Cardiac septum (tissue), 1 donor: ENCODE results near the gene CBR1. TPM values are rescaled to one million over a fixed set of nuclear protein-coding genes. Genes with fewer than 3 reads are reported as not detected.
"Not testable (repeated sequence)": the region's sequence is repeated elsewhere in the genome, so short reads cannot be mapped to it uniquely, and the experiment has no call there.

Experiments
- DNase-seq: peaks from one replicate; pipeline ENCODE4 v3.0.0-alpha.2; 2020; ENCODE audit warnings: low spot score
- intact Hi-C: fragments of 100-400 bp; cut with DNase I; formaldehyde crosslinking; loops from one replicate; pipeline ENCODE4 v1.14.0; 2022
- total RNA-seq: library from RNA; stranded (reverse); fragmentation: NEBNext Ultra II Directional; extraction: Animal tissue kit (Norgen Biotek cat#: 25700); gene quantifications from one replicate; pipeline ENCODE4 v1.2.1, GENCODE V29; 2021
- donor health status: DM: no; HTN: no; CAD: no.

CBR1 gene
- total RNA-seq, 1 donor from 2014 or later, result 24.1 TPM

GRCh38 chr21:36076878-36077655 is 7.2 kb downstream of the CBR1 start:
- intact Hi-C loops, result no loop called here

GRCh38 chr21:36077758-36078157 is 7.9 kb downstream of the CBR1 start:
- no peak for DNase-seq
- intact Hi-C loops, result no loop called here

More at GRCh38 chr21:36076878-36077655, 7.2 kb downstream of the CBR1 start:
- DNase-seq, result no peak

- intact Hi-C loops, result no loop called here
- peak; percentile 76 for DNase-seq
These were observed 9.3 kb downstream of the CBR1 start for GRCh38 chr21:36079010-36079649.

GRCh38 chr21:36079671-36080070 is 9.8 kb downstream of the CBR1 start:
- intact Hi-C loops, result no loop called here
- DNase-seq, result no peak

GRCh38 chr21:36080386-36080785 is 10.6 kb downstream of the CBR1 start:
- no peak for DNase-seq
- intact Hi-C loops, result no loop called here

- DNase-seq, result no peak
- intact Hi-C loops, result no loop called here
These were observed 12.4 kb downstream of the CBR1 start for GRCh38 chr21:36082237-36082664.

- no peak for DNase-seq
- intact Hi-C loops, result no loop called here
These were observed 17.7 kb downstream of the CBR1 start for GRCh38 chr21:36087362-36088138.

GRCh38 chr21:36089946-36090345 is 20.1 kb downstream of the CBR1 start:
- no peak for DNase-seq
- intact Hi-C loops, result no loop called here

GRCh38 chr21:36092681-36093080 is 22.9 kb downstream of the CBR1 start:
- intact Hi-C loops, result no loop called here
- DNase-seq, result no peak

GRCh38 chr21:36093512-36093911 is 23.7 kb downstream of the CBR1 start:
- intact Hi-C loops, result no loop called here
- DNase-seq, result no peak

- intact Hi-C loops, result no loop called here
- DNase-seq, result no peak
These were observed 26.8 kb downstream of the CBR1 start for GRCh38 chr21:36096398-36097290.

- no peak for DNase-seq
- intact Hi-C loops, result no loop called here
These were observed 27.8 kb downstream of the CBR1 start for GRCh38 chr21:36097427-36098181.

- intact Hi-C loops, result no loop called here
- DNase-seq, result no peak
These were observed 28.3 kb downstream of the CBR1 start for GRCh38 chr21:36098182-36098532.

GRCh38 chr21:36099000-36099399 is 29.2 kb downstream of the CBR1 start:
- intact Hi-C loops, result no loop called here
- no peak for DNase-seq

GRCh38 chr21:36099695-36100211 is 29.9 kb downstream of the CBR1 start:
- intact Hi-C loops, DNase-seq: not testable (repeated sequence)

GRCh38 chr21:36100971-36101641 is 31.3 kb downstream of the CBR1 start:
- DNase-seq, result no peak
- intact Hi-C loops, result no loop called here

- no peak for DNase-seq
- intact Hi-C loops, result no loop called here
These were observed 33.6 kb downstream of the CBR1 start for GRCh38 chr21:36103434-36103833.
